ENCODE measurements around the gene TRAT1.
A peak's percentile ranks its signal among the peaks of the same experiment; 100 is the strongest.

TRAT1 gene

GRCh38 chr3:108861401-108861800 lies 38.8 kb downstream of the TRAT1 start:
- DNase-seq (ENCODE audit: low spot score) = no peak

GRCh38 chr3:108862865-108863798 lies 40.5 kb downstream of the TRAT1 start:
- peak; percentile 17 for DNase-seq (ENCODE audit: low spot score)

- DNase-seq (ENCODE audit: low spot score) = no peak
These were observed 41.2 kb downstream of the TRAT1 start for GRCh38 chr3:108863799-108864135.

GRCh38 chr3:108877901-108878300 lies 55.3 kb downstream of the TRAT1 start:
- DNase-seq (ENCODE audit: low spot score) = no peak

- DNase-seq (ENCODE audit: low spot score) = no peak
These were observed 57.3 kb downstream of the TRAT1 start for GRCh38 chr3:108879915-108880314.

GRCh38 chr3:108882762-108883161 lies 60.2 kb downstream of the TRAT1 start:
- no peak for DNase-seq (ENCODE audit: low spot score)

GRCh38 chr3:108883373-108883772 lies 60.8 kb downstream of the TRAT1 start:
- no peak for DNase-seq (ENCODE audit: low spot score)

GRCh38 chr3:108887121-108887520 lies 64.5 kb downstream of the TRAT1 start:
- no peak for DNase-seq (ENCODE audit: low spot score)

- no peak for DNase-seq (ENCODE audit: low spot score)
These were observed 65.2 kb downstream of the TRAT1 start for GRCh38 chr3:108887777-108888176.

GRCh38 chr3:108891833-108892232 lies 69.2 kb downstream of the TRAT1 start:
- DNase-seq (ENCODE audit: low spot score) = no peak

GRCh38 chr3:108894981-108895380 lies 72.4 kb downstream of the TRAT1 start:
- DNase-seq (ENCODE audit: low spot score) = no peak

- no peak for DNase-seq (ENCODE audit: low spot score)
These were observed 75.3 kb downstream of the TRAT1 start for GRCh38 chr3:108897883-108898282.

GRCh38 chr3:108899530-108899929 lies 76.9 kb downstream of the TRAT1 start:
- DNase-seq (ENCODE audit: low spot score) = no peak

Data from AG08396 (cell line).